ENCODE measurements around the gene TBX4.

The TBX4 gene

GRCh38 chr17:61495161-61495857 lies 43.1 kb downstream of the TBX4 start:
- H3K27me3 ChIP-seq (ENCODE audit: control insufficient read depth in 3 of 3, insufficient read depth in 3 of 3, low read depth in 1 of 3, low read length in 3 of 3) = no peaks in the 10 kb centered on the region
- H4K91ac ChIP-seq (ENCODE audit: low read depth, low read length, poor library complexity) = no peak overlapping the region
- no peaks in the 10 kb centered on the region for H3K79me1 ChIP-seq (ENCODE audit: low read depth, low read length)
- no peaks in the 10 kb centered on the region for H3K36me3 ChIP-seq (replicated peaks in 1 of 2; ENCODE audit: control insufficient read depth in 2 of 2, insufficient read depth in 2 of 2, low read length in 2 of 2)
- no CpG with 5 or more reads among the region's 23 CpGs for WGBS, 2 donors (ENCODE audit: extremely low coverage in 2 of 2, insufficient read length in 2 of 2, insufficient replicate concordance in 1 of 2)
- no peak overlapping the region for H3K27ac ChIP-seq (replicated peaks; ENCODE audit: low read length)
- H3K23ac ChIP-seq (ENCODE audit: low read depth, low read length, poor library complexity) = no peak overlapping the region
- DNase-seq (ENCODE audit: low spot score) = no peak
- H3K4me2 ChIP-seq (ENCODE audit: insufficient read depth, low read length, poor library complexity, severe bottlenecking) = no peak overlapping the region
- H2BK12ac ChIP-seq (ENCODE audit: low read length) = no peak overlapping the region
- H3K4me1 ChIP-seq (ENCODE audit: control insufficient read depth in 2 of 2, insufficient read depth in 1 of 2, low read depth in 1 of 2, low read length in 2 of 2) = peaks cover 0 to 3% of the 10 kb centered on the region in 2 donors
- no peak overlapping the region for H3K18ac ChIP-seq (ENCODE audit: low read length)
- H3K9ac ChIP-seq (ENCODE audit: low read depth, low read length, poor library complexity) = no peak overlapping the region
- H2BK120ac ChIP-seq (ENCODE audit: low read depth, low read length) = no peak overlapping the region
- H3K4ac ChIP-seq (ENCODE audit: low read length) = no peak overlapping the region
- no peak overlapping the region for H3K14ac ChIP-seq (ENCODE audit: low read length)
- no peaks in the 10 kb centered on the region for H3K9me3 ChIP-seq (replicated peaks in 1 of 2; ENCODE audit: control insufficient read depth in 2 of 2, insufficient read depth in 1 of 2, low read depth in 1 of 2, low read length in 2 of 2)
- H2BK5ac ChIP-seq (ENCODE audit: low read length) = no peak overlapping the region
- H3K4me3 ChIP-seq (ENCODE audit: low read length in 2 of 2) = no peak overlapping the region
- no peak overlapping the region for H4K8ac ChIP-seq (ENCODE audit: low read depth, low read length)
- H2AFZ ChIP-seq (ENCODE audit: low read length) = peak overlapping the region; percentile 48
- H2AK5ac ChIP-seq (ENCODE audit: low read depth, low read length) = no peak overlapping the region
- H2BK15ac ChIP-seq (ENCODE audit: low read length) = no peak overlapping the region

- peak overlapping the region; percentile 83 for H4K8ac ChIP-seq (ENCODE audit: low read depth, low read length)
- no peaks in the 10 kb centered on the region for H3K9me3 ChIP-seq (replicated peaks in 1 of 2; ENCODE audit: control insufficient read depth in 2 of 2, insufficient read depth in 1 of 2, low read depth in 1 of 2, low read length in 2 of 2)
- no peak overlapping the region for H3K4ac ChIP-seq (ENCODE audit: low read length)
- no peak overlapping the region for H3K4me2 ChIP-seq (ENCODE audit: insufficient read depth, low read length, poor library complexity, severe bottlenecking)
- H3K36me3 ChIP-seq (replicated peaks in 1 of 2; ENCODE audit: control insufficient read depth in 2 of 2, insufficient read depth in 2 of 2, low read length in 2 of 2) = no peaks in the 10 kb centered on the region
- DNase-seq (ENCODE audit: low spot score) = no peak
- no peak overlapping the region for H3K23ac ChIP-seq (ENCODE audit: low read depth, low read length, poor library complexity)
- H3K4me1 ChIP-seq (ENCODE audit: control insufficient read depth in 2 of 2, insufficient read depth in 1 of 2, low read depth in 1 of 2, low read length in 2 of 2) = peaks cover 0 to 3% of the 10 kb centered on the region in 2 donors
- no peaks in the 10 kb centered on the region for H3K79me1 ChIP-seq (ENCODE audit: low read depth, low read length)
- H3K18ac ChIP-seq (ENCODE audit: low read length) = peak overlapping the region; percentile 21
- no peak overlapping the region for H4K91ac ChIP-seq (ENCODE audit: low read depth, low read length, poor library complexity)
- peak overlapping the region; percentile 11 for H2AFZ ChIP-seq (ENCODE audit: low read length)
- H2BK5ac ChIP-seq (ENCODE audit: low read length) = no peak overlapping the region
- H2BK12ac ChIP-seq (ENCODE audit: low read length) = no peak overlapping the region
- no peak overlapping the region for H2BK120ac ChIP-seq (ENCODE audit: low read depth, low read length)
- no CpG with 5 or more reads among the region's 12 CpGs for WGBS, 2 donors (ENCODE audit: extremely low coverage in 2 of 2, insufficient read length in 2 of 2, insufficient replicate concordance in 1 of 2)
- no peak overlapping the region for H2BK15ac ChIP-seq (ENCODE audit: low read length)
- H3K27me3 ChIP-seq (ENCODE audit: control insufficient read depth in 3 of 3, insufficient read depth in 3 of 3, low read depth in 1 of 3, low read length in 3 of 3) = no peaks in the 10 kb centered on the region
- no peak overlapping the region for H2AK5ac ChIP-seq (ENCODE audit: low read depth, low read length)
- no peak overlapping the region for H3K4me3 ChIP-seq (ENCODE audit: low read length in 2 of 2)
- no peak overlapping the region for H3K9ac ChIP-seq (ENCODE audit: low read depth, low read length, poor library complexity)
- no peak overlapping the region for H3K27ac ChIP-seq (replicated peaks; ENCODE audit: low read length)
- H3K14ac ChIP-seq (ENCODE audit: low read length) = no peak overlapping the region
Measured at GRCh38 chr17:61496174-61496956, 44.1 kb downstream of the TBX4 start.

- Histone ChIP-seq H3K79me1 (ENCODE audit: low read depth, low read length) (no peaks in the 10 kb centered on the region), H3K27ac (replicated peaks; ENCODE audit: low read length) (no peak overlapping the region), H2BK15ac (ENCODE audit: low read length) (no peak overlapping the region), H3K4ac (ENCODE audit: low read length) (no peak overlapping the region), H3K14ac (ENCODE audit: low read length) (no peak overlapping the region), H2AK5ac (ENCODE audit: low read depth, low read length) (no peak overlapping the region), H3K9me3 (replicated peaks in 1 of 2; ENCODE audit: control insufficient read depth in 2 of 2, insufficient read depth in 1 of 2, low read depth in 1 of 2, low read length in 2 of 2) (no peaks in the 10 kb centered on the region), H2BK12ac (ENCODE audit: low read length) (no peak overlapping the region), H3K18ac (ENCODE audit: low read length) (no peak overlapping the region), H4K8ac (ENCODE audit: low read depth, low read length) (no peak overlapping the region), H2BK5ac (ENCODE audit: low read length) (no peak overlapping the region), H2BK120ac (ENCODE audit: low read depth, low read length) (no peak overlapping the region), H4K91ac (ENCODE audit: low read depth, low read length, poor library complexity) (no peak overlapping the region), H3K4me1 (ENCODE audit: control insufficient read depth in 2 of 2, insufficient read depth in 1 of 2, low read depth in 1 of 2, low read length in 2 of 2) (peaks cover 0 to 3% of the 10 kb centered on the region in 2 donors), H3K4me3 (ENCODE audit: low read length in 2 of 2) (no peak overlapping the region), H3K36me3 (replicated peaks in 1 of 2; ENCODE audit: control insufficient read depth in 2 of 2, insufficient read depth in 2 of 2, low read length in 2 of 2) (no peaks in the 10 kb centered on the region), H3K9ac (ENCODE audit: low read depth, low read length, poor library complexity) (no peak overlapping the region), H3K4me2 (ENCODE audit: insufficient read depth, low read length, poor library complexity, severe bottlenecking) (no peak overlapping the region), H2AFZ (ENCODE audit: low read length) (peak overlapping the region; percentile 11), H3K23ac (ENCODE audit: low read depth, low read length, poor library complexity) (no peak overlapping the region), H3K27me3 (ENCODE audit: control insufficient read depth in 3 of 3, insufficient read depth in 3 of 3, low read depth in 1 of 3, low read length in 3 of 3) (peaks cover 0 to 6% (median 0%) of the 10 kb centered on the region in 3 experiments)
- no peak for DNase-seq (ENCODE audit: low spot score)
- no CpG with 5 or more reads among the region's 9 CpGs for WGBS, 2 donors (ENCODE audit: extremely low coverage in 2 of 2, insufficient read length in 2 of 2, insufficient replicate concordance in 1 of 2)
Measured at GRCh38 chr17:61496957-61497653, 44.9 kb downstream of the TBX4 start.
